Keratinocyte (primary cell): ENCODE data around the gene TMEM191C.
"Not testable (repeated sequence)": the region's sequence is repeated elsewhere in the genome, so short reads cannot be mapped to it uniquely, and the experiment has no call there.

Experiments
- EZH2 ChIP-seq: IDR thresholded peaks from one replicate; pipeline ENCODE4 v1.6.1; 2012; ENCODE audit warnings: inconsistent platforms, mild to moderate bottlenecking, low read length, moderate library complexity
- TF ChIP-seq, protein P1 (sequence below), 3 experiments: IDR thresholded peaks in 1 of 3; conservative IDR thresholded peaks in 1 of 3; optimal IDR thresholded peaks in 1 of 3; 2 replicates in 2 of 3; 3 replicates in 1 of 3; pipeline versions ENCODE3 to v1.5.1; 2011; ENCODE audit warnings: low read length in 3 of 3, mild to moderate bottlenecking in 3 of 3, moderate library complexity in 2 of 3, control low read depth in 1 of 3, inconsistent platforms in 1 of 3; ENCODE audit not compliant: insufficient read depth in 2 of 3; ENCODE audit errors: extremely low read depth in 1 of 3

DNA sequence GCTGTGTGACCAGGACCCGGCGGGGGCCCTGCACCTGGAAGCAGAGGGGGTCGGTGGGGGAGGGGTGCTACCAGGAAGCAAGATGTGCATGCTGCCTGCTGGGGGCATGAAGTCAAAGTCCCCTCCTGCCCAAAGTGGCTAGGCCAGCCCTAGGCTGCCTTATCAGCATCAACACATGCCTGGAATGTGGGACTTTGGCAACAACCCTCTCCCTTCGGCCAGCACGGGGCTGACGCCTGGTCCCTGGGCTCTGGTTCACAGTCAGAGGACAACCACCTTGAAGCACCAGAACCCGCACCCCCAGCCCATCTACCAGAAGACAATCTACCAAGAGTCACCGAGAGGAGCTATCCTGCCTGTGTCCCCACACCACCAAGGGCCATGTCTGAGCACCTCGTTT, 43.2 kb downstream of the TMEM191C start:
- TF ChIP-seq, protein P1, sequence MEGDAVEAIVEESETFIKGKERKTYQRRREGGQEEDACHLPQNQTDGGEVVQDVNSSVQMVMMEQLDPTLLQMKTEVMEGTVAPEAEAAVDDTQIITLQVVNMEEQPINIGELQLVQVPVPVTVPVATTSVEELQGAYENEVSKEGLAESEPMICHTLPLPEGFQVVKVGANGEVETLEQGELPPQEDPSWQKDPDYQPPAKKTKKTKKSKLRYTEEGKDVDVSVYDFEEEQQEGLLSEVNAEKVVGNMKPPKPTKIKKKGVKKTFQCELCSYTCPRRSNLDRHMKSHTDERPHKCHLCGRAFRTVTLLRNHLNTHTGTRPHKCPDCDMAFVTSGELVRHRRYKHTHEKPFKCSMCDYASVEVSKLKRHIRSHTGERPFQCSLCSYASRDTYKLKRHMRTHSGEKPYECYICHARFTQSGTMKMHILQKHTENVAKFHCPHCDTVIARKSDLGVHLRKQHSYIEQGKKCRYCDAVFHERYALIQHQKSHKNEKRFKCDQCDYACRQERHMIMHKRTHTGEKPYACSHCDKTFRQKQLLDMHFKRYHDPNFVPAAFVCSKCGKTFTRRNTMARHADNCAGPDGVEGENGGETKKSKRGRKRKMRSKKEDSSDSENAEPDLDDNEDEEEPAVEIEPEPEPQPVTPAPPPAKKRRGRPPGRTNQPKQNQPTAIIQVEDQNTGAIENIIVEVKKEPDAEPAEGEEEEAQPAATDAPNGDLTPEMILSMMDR (optimal IDR thresholded peaks at IDR 0.05 in 1 of 3, IDR thresholded peaks at IDR 0.05 in 1 of 3, conservative IDR thresholded peaks at IDR 0.05 in 1 of 3; ENCODE audit: extremely low read depth in 1 of 3, insufficient read depth in 2 of 3, low read length in 3 of 3) = not testable (repeated sequence)
- not testable (repeated sequence) for TF ChIP-seq EZH2
